GM11168 (cell line): ENCODE data around the gene HS3ST5.
"Not testable (repeated sequence)": the region's sequence is repeated elsewhere in the genome, so short reads cannot be mapped to it uniquely, and the experiment has no call there.

Source experiments
- in situ Hi-C: fragments of 300-500 bp; cut with MboI; formaldehyde crosslinking; loops from one replicate; pipeline ENCODE4 v1.12.0; 2022; ENCODE audit warnings: low sequenced_read_pairs; ENCODE audit not compliant: unreplicated experiment

Gene HS3ST5

GRCh38 chr6:114342086-114342825 is 567 bp downstream of the HS3ST5 start:
- in situ Hi-C loops: no loop called here

GRCh38 chr6:114339706-114340105 is 3.1 kb downstream of the HS3ST5 start:
- in situ Hi-C loops: no loop called here

- in situ Hi-C loops: no loop called here
These were observed 8.6 kb downstream of the HS3ST5 start for GRCh38 chr6:114334237-114334636.

- in situ Hi-C loops: no loop called here
These were observed 15.7 kb downstream of the HS3ST5 start for GRCh38 chr6:114327074-114327473.

- in situ Hi-C loops: no loop called here
These were observed 19.0 kb downstream of the HS3ST5 start for GRCh38 chr6:114323784-114324183.

GRCh38 chr6:114319749-114320148 is 23.1 kb downstream of the HS3ST5 start:
- in situ Hi-C loops: no loop called here

DNA sequence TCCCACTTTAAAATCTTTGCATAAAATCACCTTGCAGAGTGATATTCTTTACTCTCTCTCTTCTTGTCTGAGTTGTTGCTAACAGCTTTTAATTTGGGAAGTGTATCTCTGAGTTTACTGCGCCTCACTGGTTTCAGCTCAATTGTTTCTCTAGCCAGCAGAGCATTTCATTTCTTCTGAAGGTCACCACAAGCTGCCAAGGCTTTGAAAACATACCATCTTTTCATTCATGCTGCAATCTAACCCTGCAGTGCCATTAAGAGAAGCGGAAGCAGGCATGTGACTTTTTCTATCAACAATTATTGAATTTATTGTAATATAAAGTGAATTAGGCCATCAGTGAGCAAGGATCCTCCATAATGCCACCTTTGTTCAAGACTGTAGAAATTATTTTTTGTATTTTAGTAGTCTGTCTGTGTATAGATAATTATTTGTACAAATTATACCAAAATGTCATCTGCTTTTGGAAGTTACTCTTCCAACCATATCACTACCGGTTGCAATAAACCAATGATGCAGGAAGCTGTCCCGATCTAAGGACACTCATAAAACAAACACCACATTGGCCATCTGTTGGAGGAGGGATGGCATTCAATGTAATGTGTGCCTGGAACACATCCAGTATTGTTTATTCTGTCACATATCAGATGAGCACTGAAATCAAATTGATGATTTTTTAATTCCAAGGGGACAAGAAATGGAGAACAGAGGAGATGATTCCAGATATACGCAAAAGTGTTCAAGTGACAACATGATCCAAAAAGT is 26.8 kb downstream of the HS3ST5 start:
- in situ Hi-C loops: no loop called here

- in situ Hi-C loops: not testable (repeated sequence)
These were observed 29.0 kb downstream of the HS3ST5 start for GRCh38 chr6:114313816-114314215.

GRCh38 chr6:114312931-114313330 is 29.9 kb downstream of the HS3ST5 start:
- in situ Hi-C loops: no loop called here

- in situ Hi-C loops: no loop called here
These were observed 32.8 kb downstream of the HS3ST5 start for GRCh38 chr6:114310053-114310452.

- in situ Hi-C loops: no loop called here
These were observed 38.4 kb downstream of the HS3ST5 start for GRCh38 chr6:114304304-114304887.

- in situ Hi-C loops: no loop called here
These were observed 41.1 kb downstream of the HS3ST5 start for GRCh38 chr6:114301596-114302219.

- in situ Hi-C loops: no loop called here
These were observed 45.7 kb downstream of the HS3ST5 start for GRCh38 chr6:114297135-114297534.

DNA sequence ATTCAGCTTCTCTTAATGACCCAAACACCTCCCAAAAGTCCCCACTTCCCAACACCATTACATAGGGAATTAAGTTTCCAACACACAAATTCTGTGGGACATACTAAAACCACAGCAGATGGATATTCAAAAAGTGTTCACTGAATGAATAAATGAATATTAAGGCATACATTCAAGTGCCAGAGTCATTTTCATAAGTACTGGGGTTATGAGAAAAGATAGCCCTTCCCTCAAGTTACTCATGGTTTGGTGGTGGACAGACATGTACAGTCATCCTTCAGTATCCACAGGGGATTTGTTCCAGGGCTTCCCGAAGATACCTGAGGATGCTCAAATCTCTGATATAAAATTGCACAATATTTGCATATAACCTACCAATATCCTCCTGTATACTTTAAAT is 50.4 kb downstream of the HS3ST5 start:
- in situ Hi-C loops: no loop called here

GRCh38 chr6:114291428-114291827 is 51.4 kb downstream of the HS3ST5 start:
- in situ Hi-C loops: no loop called here

GRCh38 chr6:114290864-114291263 is 52.0 kb downstream of the HS3ST5 start:
- in situ Hi-C loops: no loop called here

- in situ Hi-C loops: no loop called here
These were observed 53.9 kb downstream of the HS3ST5 start for GRCh38 chr6:114288701-114289495.

DNA sequence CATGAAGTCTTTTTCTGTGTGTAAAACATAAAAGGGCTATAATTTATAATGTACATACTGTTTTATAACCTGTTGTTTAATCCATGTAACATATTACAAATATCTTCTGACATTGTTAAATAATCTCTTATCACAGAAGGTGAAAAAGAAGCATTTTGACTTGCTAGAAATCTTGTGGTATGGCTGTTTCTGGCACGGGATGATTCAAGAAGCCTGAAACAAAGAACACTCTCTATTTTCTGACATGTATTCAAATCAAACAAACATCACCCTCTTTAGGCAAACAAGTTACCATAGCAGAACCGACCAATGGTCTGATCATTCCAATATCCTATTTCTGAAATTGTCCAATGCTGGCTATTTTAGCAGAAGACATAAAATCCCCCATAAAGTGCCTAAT is 55.4 kb downstream of the HS3ST5 start:
- in situ Hi-C loops: no loop called here

GRCh38 chr6:114286211-114286610 is 56.6 kb downstream of the HS3ST5 start:
- in situ Hi-C loops: no loop called here

DNA sequence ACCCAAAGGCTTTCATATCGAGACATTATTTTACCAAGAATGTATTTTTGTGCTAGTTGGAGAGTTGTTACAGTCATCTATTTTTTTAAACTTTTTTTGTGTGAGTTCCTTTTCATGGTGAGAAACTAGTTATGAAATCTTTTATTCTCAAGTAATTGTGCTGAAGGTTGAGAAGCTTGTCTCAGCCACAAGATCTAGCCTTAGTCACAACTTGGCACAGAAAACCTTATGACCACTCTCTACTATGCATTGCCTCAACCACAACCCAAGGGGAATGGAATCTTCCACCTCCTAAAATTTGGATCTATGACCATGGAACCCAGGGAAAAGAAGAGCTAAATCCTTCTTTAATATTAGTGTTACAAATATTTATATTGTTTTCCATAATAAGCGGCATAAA is 58.5 kb downstream of the HS3ST5 start:
- in situ Hi-C loops: no loop called here
